Frontal cortex (tissue), 4 donors: ENCODE data around the gene SOCS7. TPM values are rescaled to one million over a fixed set of nuclear protein-coding genes. Genes with fewer than 3 reads are reported as not detected.
A peak's percentile ranks its signal among the peaks of the same experiment; 100 is the strongest.

Source experiments
- DNase-seq, 2 donors: peaks; one replicate each; pipeline ENCODE4 v3.0.0; 2012; ENCODE audit warnings: low spot score in 2 of 2
- FAIRE-seq: peaks from 2 replicates; lab custom pipeline; 2012; peaks lifted over from hg19 to GRCh38; lab: Jason Lieb, UNC
- total RNA-seq: library from RNA; depleted of rRNA; stranded (reverse); fragments of >200 nt; gene quantifications from one replicate; pipeline ENCODE4 v1.2.3, GENCODE V29; 2014
- donor health status: control.
- donor health status: control.
- donor health status: control.

The SOCS7 gene
- total RNA-seq, 1 donor from 2014 or later: 51.0 TPM

- DNase-seq: no peak
Observed at GRCh38 chr17:38358586-38359513, 7.2 kb downstream of the SOCS7 start.

GRCh38 chr17:38361694-38362465 lies 10.2 kb downstream of the SOCS7 start:
- DNase-seq (no peak), FAIRE-seq (no peak)

More at GRCh38 chr17:38358586-38359513, 7.2 kb downstream of the SOCS7 start:
- FAIRE-seq: no peak

- FAIRE-seq (no peak), DNase-seq (no peak)
Observed at GRCh38 chr17:38363016-38363415, 11.4 kb downstream of the SOCS7 start.

GRCh38 chr17:38364741-38365140 lies 13.1 kb downstream of the SOCS7 start:
- FAIRE-seq: no peak
- no peak for DNase-seq

- DNase-seq: no peak
- no peak for FAIRE-seq
Observed at GRCh38 chr17:38369124-38369886, 17.7 kb downstream of the SOCS7 start.

GRCh38 chr17:38379448-38379847 lies 27.8 kb downstream of the SOCS7 start:
- DNase-seq (no peak), FAIRE-seq (no peak)

- no peak for DNase-seq
Observed at GRCh38 chr17:38395090-38395489, 43.4 kb downstream of the SOCS7 start.

GRCh38 chr17:38397227-38397626 lies 45.6 kb downstream of the SOCS7 start:
- FAIRE-seq (no peak), DNase-seq (no peak)

More at GRCh38 chr17:38395090-38395489, 43.4 kb downstream of the SOCS7 start:
- no peak for FAIRE-seq

GRCh38 chr17:38400286-38400685 lies 48.6 kb downstream of the SOCS7 start:
- DNase-seq: no peak
- FAIRE-seq: no peak

GRCh38 chr17:38401459-38401858 lies 49.8 kb downstream of the SOCS7 start:
- DNase-seq (no peak), FAIRE-seq (no peak)

- no peak for FAIRE-seq
Observed at GRCh38 chr17:38402897-38403296, 51.3 kb downstream of the SOCS7 start.

GRCh38 chr17:38403491-38403890 lies 51.8 kb downstream of the SOCS7 start:
- no peak for DNase-seq

More at GRCh38 chr17:38402897-38403296, 51.3 kb downstream of the SOCS7 start:
- DNase-seq: no peak

GRCh38 chr17:38404174-38404943 lies 52.7 kb downstream of the SOCS7 start:
- FAIRE-seq (no peak), DNase-seq (no peak)

More at GRCh38 chr17:38403491-38403890, 51.8 kb downstream of the SOCS7 start:
- FAIRE-seq: no peak

GRCh38 chr17:38405654-38406053 lies 54.0 kb downstream of the SOCS7 start:
- DNase-seq: no peak
- no peak for FAIRE-seq

- no peak for FAIRE-seq
Observed at GRCh38 chr17:38410201-38410600, 58.6 kb downstream of the SOCS7 start.

GRCh38 chr17:38415250-38416194 lies 63.9 kb downstream of the SOCS7 start:
- peak in 1 of 2 donors; percentile 57 for DNase-seq
- no peak for FAIRE-seq

More at GRCh38 chr17:38410201-38410600, 58.6 kb downstream of the SOCS7 start:
- DNase-seq: no peak

GRCh38 chr17:38416840-38417209 lies 65.2 kb downstream of the SOCS7 start:
- FAIRE-seq (no peak), DNase-seq (no peak)
